Epithelial cell of proximal tubule (primary cell): Measurements from ENCODE around the gene CTNNA2. TPM values are rescaled to one million over a fixed set of nuclear protein-coding genes. Genes with fewer than 3 reads are reported as not detected.

Experiments used
- DNase-seq: peaks from one replicate; pipeline ENCODE4 v3.0.0-alpha.2; 2011; ENCODE audit warnings: low read depth
- H3K4me3 ChIP-seq: 2 replicates; pipeline ENCODE4 v1.5.1; 2011; ENCODE audit warnings: low read depth, mild to moderate bottlenecking, low read length
- total RNA-seq: library from RNA; depleted of rRNA; stranded (reverse); fragments of >200 nt; gene quantifications from 2 replicates; pipeline ENCODE4 v1.2.3, GENCODE V29; 2015
- TF ChIP-seq, protein P1 (sequence below): conservative IDR thresholded peaks from 2 replicates; pipeline ENCODE4 v1.5.1; 2012; ENCODE audit warnings: low read depth, mild to moderate bottlenecking, low read length

Gene CTNNA2
- total RNA-seq, 1 donor from 2014 or later: 0.06 TPM

DNA sequence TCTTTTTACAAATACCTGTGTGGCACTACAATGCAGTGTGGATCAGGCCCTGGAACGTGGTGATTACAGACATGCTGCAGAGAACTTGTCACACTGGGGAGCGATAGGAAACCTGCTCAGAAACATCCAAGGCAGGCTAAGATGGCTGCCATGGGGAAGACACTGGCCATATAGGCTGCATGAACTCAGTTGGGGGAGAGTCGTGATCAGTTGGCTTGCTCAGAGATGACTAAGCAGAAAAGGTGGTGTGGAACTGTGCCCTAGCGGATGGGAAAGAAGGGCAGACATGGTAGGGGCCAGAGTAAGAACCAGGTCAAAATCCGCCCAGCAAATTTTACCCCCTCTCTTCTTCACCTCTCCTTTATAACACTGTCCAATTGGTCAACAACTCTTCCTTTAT, 483.9 kb downstream of the CTNNA2 start:
- no peak for DNase-seq
- TF ChIP-seq, protein P1, sequence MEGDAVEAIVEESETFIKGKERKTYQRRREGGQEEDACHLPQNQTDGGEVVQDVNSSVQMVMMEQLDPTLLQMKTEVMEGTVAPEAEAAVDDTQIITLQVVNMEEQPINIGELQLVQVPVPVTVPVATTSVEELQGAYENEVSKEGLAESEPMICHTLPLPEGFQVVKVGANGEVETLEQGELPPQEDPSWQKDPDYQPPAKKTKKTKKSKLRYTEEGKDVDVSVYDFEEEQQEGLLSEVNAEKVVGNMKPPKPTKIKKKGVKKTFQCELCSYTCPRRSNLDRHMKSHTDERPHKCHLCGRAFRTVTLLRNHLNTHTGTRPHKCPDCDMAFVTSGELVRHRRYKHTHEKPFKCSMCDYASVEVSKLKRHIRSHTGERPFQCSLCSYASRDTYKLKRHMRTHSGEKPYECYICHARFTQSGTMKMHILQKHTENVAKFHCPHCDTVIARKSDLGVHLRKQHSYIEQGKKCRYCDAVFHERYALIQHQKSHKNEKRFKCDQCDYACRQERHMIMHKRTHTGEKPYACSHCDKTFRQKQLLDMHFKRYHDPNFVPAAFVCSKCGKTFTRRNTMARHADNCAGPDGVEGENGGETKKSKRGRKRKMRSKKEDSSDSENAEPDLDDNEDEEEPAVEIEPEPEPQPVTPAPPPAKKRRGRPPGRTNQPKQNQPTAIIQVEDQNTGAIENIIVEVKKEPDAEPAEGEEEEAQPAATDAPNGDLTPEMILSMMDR: no peak
- H3K4me3 ChIP-seq: no peak overlapping the region

DNA sequence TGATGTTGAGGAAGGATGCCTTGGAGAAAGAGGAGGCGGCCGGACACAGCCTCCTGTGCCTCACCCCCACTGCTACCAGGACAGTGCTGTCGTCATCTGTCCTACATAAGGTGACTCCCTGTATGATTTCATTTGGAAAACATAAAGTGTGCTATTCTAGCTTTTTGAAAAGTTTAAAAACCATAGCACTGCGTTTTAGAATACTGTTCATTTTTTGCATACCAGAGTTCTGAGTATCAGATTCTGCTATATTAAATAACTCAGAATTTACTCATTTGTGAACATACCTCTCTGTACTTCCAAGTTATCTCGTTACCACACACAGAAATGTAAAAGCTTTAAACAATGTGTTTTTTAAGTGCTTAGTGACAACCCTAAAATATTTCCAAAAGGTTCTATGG, 488.9 kb downstream of the CTNNA2 start:
- no peak overlapping the region for H3K4me3 ChIP-seq
- TF ChIP-seq, protein P1: no peak
- no peak for DNase-seq

DNA sequence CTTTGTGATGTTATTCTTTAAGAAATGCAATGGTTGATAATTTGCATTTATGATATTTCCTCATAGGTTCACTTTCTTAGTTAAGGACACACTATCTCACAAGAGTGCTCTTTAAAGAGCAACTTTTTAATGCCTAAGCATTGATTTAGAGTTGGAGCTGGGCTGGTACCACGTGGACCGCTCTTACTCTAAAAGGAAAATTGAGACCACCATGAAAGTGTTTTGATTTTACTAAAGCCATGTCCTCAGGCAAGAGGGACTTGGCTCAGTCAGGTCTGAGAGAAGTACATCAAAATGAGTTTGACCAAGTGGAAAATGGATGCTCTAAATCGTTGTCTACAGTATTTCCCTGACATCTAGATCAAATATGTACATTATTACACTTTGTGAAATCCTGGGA, 489.3 kb downstream of the CTNNA2 start:
- TF ChIP-seq, protein P1: no peak
- DNase-seq: no peak
- no peak overlapping the region for H3K4me3 ChIP-seq

DNA sequence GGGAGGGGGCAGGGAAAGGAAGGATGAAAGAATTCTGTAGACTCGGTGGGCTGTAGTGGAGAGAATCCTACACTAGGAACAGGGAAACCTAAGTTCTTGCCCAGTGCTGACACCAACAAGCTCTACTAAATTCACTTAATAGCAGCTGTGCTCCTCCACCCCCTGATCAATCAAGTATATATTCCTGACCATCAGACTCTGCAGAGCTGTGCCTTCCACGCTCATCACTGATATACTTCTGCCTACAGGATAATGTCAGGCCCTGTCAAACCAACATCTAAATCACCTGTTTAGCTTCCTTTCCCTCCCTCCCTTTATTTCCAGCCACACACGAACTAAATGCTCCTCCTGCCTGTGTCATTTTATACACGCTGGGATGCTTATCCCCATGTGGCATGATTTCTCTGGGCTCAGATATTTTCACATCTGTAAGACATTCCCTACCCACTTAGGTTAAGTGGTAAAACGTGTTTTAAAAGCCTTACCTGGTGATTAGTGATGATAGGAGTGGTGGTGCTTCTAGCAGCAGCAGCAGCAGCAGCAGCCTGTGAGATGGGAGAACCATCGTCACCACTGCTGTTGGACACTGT, 489.8 kb downstream of the CTNNA2 start:
- H3K4me3 ChIP-seq: no peak overlapping the region
- no peak for DNase-seq
- TF ChIP-seq, protein P1: no peak

DNA sequence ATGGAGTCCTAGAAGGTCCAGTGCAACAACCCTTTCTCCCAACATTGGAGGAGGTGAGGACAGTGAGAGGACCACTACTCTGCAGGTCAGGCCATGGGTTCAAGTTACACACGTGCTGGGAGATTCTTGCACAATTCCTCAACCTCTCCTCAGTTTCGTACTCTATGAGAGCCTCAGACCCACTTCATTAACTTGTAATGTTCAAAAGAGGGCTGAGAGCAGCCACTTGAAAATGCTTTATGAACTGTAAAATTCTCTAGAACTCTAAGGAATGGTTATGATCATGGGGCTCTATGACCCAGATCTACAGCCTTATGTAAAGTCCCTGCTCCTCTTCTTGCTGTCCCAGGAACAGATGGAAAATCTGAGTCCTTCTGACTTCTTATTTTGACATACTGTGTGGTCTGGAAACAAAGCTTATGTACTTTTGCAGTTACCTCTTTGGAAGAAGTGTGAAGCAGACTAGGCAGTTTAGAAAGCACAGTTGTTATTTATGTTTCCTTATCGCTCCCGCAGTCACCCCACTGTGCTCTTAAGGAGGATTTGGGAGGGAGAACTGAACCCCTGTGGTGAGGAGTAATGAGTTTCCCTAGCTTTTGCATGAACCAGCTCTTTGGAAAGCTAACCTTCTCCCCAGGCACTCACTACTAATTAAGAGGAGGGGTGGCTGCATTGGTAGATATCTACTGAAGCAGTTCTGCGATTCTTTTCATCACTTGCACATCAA, 495.1 kb downstream of the CTNNA2 start:
- H3K4me3 ChIP-seq: no peak overlapping the region
- TF ChIP-seq, protein P1: no peak
- no peak for DNase-seq

DNA sequence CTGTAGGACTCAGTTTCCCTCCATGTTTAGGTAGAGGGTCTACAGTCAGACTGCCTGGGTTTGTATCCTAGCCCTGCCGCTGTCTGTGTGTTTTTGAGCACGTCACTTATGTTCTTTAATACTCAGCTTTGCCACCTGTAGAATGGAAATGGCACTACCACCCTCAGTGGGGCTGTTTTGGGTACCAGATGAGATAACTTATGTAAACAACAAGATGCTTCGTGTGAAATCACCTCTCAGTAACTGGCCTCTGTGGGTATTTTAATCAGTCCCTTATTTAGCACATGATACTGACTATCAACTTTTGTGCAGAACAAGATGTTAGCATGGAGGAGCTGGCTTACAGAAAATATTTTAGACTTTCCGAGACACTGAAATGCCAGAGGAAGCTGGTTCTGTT, 495.7 kb downstream of the CTNNA2 start:
- DNase-seq: no peak
- H3K4me3 ChIP-seq: no peak overlapping the region
- TF ChIP-seq, protein P1: no peak

DNA sequence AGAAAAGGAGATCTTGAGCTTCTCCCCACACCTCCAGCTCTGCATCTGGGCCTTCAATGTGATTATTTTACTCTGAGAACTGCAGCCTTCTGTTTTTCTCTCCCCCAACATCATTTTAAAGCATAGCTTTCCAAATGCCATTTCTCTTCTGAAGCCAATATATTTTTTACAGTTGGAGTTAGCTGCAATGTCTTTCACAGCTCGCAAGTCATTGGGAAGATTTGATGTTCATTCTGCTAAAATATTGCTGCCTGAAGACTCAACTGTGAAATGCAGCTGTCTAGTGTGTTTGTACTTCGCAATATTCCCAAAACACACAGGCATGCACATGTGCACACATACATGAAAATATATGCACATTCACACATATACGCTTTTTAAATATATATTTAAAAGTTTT, 496.4 kb downstream of the CTNNA2 start:
- TF ChIP-seq, protein P1: no peak
- DNase-seq: no peak

More for the DNA sequence above, 496.4 kb downstream of the CTNNA2 start:
- H3K4me3 ChIP-seq: no peak overlapping the region
